Measurements from ENCODE around the gene SUFU.

The SUFU gene

DNA sequence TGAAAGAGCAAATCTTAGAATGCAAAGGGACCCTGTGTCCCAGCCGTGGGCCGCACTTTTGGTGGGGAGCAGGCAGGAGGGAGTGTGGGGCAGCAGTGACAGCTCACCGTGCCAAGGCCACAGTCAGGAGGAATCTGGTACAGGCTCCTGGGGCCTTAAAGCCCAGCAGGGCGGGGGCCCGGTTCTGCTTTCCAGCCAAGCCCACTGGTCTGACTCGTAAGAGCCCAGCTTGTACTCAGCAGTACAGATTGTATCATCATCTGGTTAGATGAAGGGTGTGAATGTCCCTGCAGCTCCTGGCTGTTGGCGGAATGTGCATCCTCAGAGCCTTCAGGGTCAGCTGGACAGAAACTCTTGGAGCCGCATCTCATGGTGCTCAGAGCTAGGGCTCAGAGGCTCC, 110.0 kb downstream of the SUFU start:
- H3K4me3 Mint-ChIP-seq = no peak overlapping the region
- no peaks in the 10 kb centered on the region for H3K9me3 Mint-ChIP-seq
- H3K27me3 Mint-ChIP-seq = no peaks in the 10 kb centered on the region
- peaks cover 13 to 41% of the 10 kb centered on the region in 2 donors for H3K4me1 Mint-ChIP-seq
- H3K36me3 Mint-ChIP-seq = peaks cover 21 to 34% of the 10 kb centered on the region in 2 donors
- DNase-seq = no peak
- H3K27ac Mint-ChIP-seq = no peak overlapping the region
- no peak for ATAC-seq (replicated peaks)

DNA sequence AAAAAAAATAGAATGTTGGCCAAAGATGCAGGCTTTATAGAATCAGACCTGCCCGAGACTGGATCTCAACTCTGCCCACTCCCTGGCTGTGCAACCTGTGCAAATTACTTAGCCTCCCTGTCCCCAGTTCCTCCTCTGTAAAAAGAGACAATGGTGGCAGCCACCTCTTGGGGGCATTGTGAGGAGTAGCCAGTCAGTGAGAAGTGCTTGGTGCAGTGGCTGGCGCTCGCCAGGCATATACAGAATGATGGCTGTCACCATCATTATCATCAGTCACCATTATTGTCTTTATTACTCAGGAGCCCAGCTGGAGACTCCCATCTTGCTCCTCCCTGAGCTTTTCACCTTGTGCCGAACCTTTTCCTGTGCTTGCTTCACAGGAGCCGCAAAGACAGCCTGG, 111.1 kb downstream of the SUFU start:
- H3K27me3 Mint-ChIP-seq = no peaks in the 10 kb centered on the region
- no peak overlapping the region for H3K27ac Mint-ChIP-seq
- H3K36me3 Mint-ChIP-seq = peaks cover 22 to 41% of the 10 kb centered on the region in 2 donors
- ATAC-seq (replicated peaks) = no peak
- H3K9me3 Mint-ChIP-seq = no peaks in the 10 kb centered on the region
- H3K4me3 Mint-ChIP-seq = no peak overlapping the region
- H3K4me1 Mint-ChIP-seq = peaks cover 13 to 36% of the 10 kb centered on the region in 2 donors
- no peak for DNase-seq

DNA sequence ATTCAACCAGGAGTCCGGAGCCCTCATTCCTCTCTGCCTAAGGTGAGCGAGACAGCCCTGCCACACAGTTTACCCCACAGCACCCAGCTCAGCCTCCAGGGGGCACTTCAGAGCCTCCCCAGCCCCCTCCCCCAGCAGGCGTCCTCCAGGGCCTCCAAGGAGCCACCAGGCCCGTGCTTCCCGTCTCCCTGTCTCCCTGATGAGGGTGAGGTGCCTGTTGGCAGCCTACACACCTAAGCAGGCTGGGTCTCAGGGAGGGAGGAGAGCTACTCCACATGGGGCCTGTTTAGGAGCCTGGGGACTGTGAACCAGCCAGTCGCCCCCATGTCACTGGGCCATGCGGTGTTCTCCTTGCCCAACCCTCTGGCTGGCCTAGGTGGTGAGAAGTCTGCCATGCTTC, 111.6 kb downstream of the SUFU start:
- Mint-ChIP-seq H3K4me3 (no peak overlapping the region), H3K36me3 (peaks cover 22 to 43% of the 10 kb centered on the region in 2 donors), H3K9me3 (no peaks in the 10 kb centered on the region), H3K27ac (no peak overlapping the region), H3K27me3 (no peaks in the 10 kb centered on the region), H3K4me1 (peaks cover 13 to 36% of the 10 kb centered on the region in 2 donors)
- no peak for DNase-seq
- ATAC-seq (replicated peaks) = no peak

DNA sequence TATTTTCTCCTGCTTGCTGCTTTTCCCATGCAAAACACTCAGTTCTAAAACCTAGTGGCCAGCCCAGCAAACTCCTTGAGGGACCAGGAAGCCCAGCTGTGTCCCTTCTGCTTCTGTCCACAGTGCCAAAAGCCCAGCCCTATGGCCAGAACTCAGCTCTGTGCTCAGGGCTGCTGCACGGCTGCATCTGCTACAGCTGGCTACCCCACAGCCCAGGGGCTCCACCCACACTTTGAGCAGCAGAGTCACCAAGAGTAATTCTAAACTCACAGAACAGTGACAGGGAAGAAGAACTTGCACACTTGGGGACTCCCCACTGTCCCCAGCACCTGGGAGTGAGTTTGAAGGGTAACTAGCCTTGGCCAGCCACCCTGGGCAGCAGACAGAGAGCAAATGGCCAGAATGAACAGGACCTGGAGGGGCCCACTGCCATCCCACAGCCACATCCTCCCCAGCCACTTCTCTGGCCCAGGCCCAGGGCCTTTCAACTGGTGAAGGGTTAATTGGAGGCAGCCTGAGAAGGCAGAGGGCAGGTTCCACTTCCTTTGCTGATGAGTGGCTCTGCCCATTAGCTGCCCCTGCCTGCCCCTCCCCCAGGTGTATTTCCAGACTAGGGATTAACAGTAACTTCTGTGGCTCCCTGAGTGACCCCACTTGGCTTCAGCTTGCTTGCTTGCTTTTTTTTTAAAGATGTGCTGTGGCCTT, 112.4 kb downstream of the SUFU start:
- no peaks in the 10 kb centered on the region for H3K27me3 Mint-ChIP-seq
- H3K4me3 Mint-ChIP-seq = peak overlapping the region in 1 of 2 donors; percentile 17
- DNase-seq (peak; percentile 21), ATAC-seq (replicated peaks) (peak; percentile 98)
- H3K36me3 Mint-ChIP-seq = peaks cover 20 to 42% of the 10 kb centered on the region in 2 donors
- no peaks in the 10 kb centered on the region for H3K9me3 Mint-ChIP-seq
- H3K4me1 Mint-ChIP-seq = peaks cover 13 to 31% of the 10 kb centered on the region in 2 donors
- peak overlapping the region; percentile 92 for H3K27ac Mint-ChIP-seq

DNA sequence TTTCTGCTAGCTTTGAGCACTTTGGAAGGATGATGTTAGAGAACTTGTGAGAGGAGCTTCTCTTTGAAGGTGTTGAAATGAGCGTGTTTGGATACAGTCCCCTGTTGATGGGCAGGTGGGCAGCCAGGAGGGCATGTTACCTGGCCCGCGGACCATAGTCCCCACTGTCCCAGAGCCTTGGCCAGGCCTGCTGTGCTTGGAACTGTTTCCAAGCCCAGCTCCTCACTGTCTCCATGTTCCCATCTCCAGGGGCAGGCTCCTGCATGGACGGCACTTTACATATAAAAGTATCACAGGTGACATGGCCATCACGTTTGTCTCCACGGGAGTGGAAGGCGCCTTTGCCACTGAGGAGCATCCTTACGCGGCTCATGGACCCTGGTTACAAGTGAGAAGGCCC, 113.3 kb downstream of the SUFU start:
- no peak for ATAC-seq (replicated peaks)
- no peak overlapping the region for H3K4me3 Mint-ChIP-seq

DNA sequence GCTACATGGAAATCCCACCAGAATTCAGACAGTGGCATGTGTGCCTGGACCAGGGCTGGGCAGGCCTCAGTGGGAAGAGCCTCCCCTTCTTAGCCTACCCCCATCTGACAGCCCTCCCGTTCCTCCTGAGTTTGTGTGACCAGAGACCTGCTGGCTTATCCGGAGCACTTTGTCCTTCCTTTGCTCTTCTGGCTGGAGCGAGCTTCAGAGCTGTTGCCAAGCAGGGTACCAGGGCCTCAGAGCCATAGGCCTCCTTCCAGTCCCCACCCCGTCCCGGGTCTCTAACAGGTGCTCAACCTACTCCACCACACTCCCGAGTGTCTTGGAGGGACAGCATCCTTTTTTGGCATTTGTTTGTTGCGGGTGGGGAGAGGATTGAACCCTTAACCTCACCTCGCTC, 114.0 kb downstream of the SUFU start:
- H3K27ac Mint-ChIP-seq = no peak overlapping the region
- peaks cover 21 to 41% of the 10 kb centered on the region in 2 donors for H3K36me3 Mint-ChIP-seq
- H3K9me3 Mint-ChIP-seq = no peaks in the 10 kb centered on the region
- peaks cover 9 to 25% of the 10 kb centered on the region in 2 donors for H3K4me1 Mint-ChIP-seq
- no peak for DNase-seq
- no peaks in the 10 kb centered on the region for H3K27me3 Mint-ChIP-seq
- no peak for ATAC-seq (replicated peaks)
- H3K4me3 Mint-ChIP-seq = no peak overlapping the region

More for the DNA sequence above, 113.3 kb downstream of the SUFU start:
- no peaks in the 10 kb centered on the region for H3K27me3 Mint-ChIP-seq
- H3K4me1 Mint-ChIP-seq = peaks cover 13 to 31% of the 10 kb centered on the region in 2 donors
- H3K36me3 Mint-ChIP-seq = peaks cover 21 to 42% of the 10 kb centered on the region in 2 donors
- no peak for DNase-seq
- no peaks in the 10 kb centered on the region for H3K9me3 Mint-ChIP-seq
- H3K27ac Mint-ChIP-seq = no peak overlapping the region

DNA sequence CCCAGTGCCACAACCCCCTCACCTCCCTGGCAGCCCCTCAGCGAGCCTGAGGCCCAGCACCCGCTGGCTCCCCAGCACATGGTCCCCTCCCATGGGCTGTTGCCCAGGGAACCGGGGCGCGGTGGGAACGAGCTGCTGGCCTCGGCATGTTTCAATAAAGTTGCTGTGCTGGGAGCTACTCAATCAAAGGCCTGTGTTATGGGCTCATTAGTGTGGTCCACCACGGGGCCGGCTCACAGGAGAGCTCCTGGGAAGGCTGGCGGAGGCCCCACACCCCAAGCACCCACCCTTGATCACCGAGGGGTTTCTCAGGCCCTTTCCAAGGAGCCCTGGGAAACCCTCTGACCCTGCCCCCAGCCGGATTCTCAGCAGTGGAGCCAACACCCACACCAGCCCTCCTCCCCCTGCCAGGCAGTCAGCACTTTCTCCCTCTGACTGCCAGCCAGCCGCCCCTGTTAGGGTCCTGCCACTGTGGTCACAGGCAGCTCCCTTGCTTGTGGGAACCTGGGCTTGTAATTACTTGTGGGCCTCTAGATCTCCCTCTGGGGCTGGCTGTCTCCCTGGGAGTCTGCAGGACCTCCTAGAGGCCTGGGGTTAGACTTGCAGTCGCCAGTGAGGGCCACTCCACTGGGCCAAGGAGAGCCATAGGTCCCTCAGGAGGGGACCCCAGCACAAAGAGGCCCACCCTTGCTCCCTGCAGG, 115.7 kb downstream of the SUFU start:
- Mint-ChIP-seq H3K4me1 (peaks cover 6 to 21% of the 10 kb centered on the region in 2 donors), H3K27me3 (no peaks in the 10 kb centered on the region), H3K36me3 (peaks cover 18 to 38% of the 10 kb centered on the region in 2 donors), H3K9me3 (no peaks in the 10 kb centered on the region), H3K4me3 (no peak overlapping the region), H3K27ac (no peak overlapping the region)
- no peak for ATAC-seq (replicated peaks)
- DNase-seq = no peak

DNA sequence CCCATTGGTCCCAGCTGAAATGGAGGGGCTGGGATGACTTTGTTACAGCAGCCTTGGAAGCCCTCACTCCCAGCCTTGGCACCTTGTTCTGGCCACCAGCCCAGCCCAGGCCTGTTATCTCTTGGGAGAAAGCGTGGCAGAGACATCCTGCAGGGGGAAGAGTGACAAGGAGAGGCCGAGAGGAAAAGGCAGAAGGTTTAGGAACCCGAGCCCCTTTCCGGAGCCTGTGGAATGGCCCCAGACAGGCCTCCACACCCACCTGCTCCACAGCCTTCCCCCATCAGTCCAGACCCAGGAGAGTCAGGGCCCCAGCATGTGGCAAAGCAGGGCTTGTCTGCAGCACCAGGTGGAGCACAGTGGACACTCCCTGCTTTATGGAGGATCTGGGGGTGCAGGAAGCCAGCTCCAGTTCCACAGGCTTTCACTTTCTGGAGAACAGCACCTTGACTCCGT, 116.4 kb downstream of the SUFU start:
- Mint-ChIP-seq H3K27me3 (no peaks in the 10 kb centered on the region), H3K4me3 (no peak overlapping the region), H3K4me1 (peaks cover 10 to 26% of the 10 kb centered on the region in 2 donors), H3K9me3 (no peaks in the 10 kb centered on the region), H3K36me3 (peaks cover 18 to 36% of the 10 kb centered on the region in 2 donors), H3K27ac (no peak overlapping the region)
- no peak for ATAC-seq (replicated peaks)
- DNase-seq = no peak

DNA sequence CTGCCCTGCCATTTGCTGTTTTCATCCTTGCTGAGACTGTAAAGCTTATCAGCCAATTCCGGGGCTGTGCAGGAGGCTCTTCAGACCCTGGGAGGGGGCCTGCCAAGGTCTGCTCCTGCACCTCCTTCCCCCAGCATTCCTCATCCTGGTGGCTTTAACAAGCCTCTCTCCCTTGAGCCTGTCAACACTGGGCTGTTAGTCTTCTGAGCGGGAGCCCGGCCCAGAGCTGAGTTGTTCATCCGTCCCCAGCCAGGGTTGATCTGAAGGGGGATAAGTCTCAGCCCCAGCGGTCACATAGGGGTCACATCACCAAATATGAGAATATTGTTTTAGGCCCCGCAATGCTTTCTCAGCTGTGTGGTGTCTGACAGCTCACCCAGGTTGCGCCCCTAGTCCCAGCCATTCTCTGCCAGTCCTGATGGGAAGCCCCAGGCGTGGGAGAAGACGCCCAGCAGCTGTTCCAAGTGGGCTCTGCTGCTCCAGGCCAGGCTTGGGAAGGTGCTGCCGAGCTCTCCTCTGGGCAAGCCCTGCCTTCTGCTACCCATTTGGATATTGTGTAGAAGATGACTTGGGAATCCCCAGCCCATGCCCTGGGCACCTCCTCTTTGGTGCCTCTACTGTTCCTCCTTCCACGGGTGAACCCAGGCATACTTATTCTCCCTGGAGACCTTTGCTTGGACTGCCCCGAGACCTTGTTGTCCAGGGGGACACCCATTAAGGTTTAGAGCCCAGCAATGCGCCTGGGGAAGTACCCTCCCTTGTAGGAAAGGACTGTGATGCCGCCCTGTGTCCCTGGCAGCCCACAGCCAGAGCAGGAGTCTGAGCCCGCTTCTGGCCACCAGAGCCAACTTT, 117.0 kb downstream of the SUFU start:
- H3K4me1 Mint-ChIP-seq = peaks cover 15 to 26% of the 10 kb centered on the region in 2 donors
- H3K27ac Mint-ChIP-seq = no peak overlapping the region
- H3K36me3 Mint-ChIP-seq = peaks cover 18 to 35% of the 10 kb centered on the region in 2 donors
- H3K27me3 Mint-ChIP-seq = no peaks in the 10 kb centered on the region
- no peak overlapping the region for H3K4me3 Mint-ChIP-seq
- H3K9me3 Mint-ChIP-seq = no peaks in the 10 kb centered on the region
- ATAC-seq (replicated peaks) = no peak
- no peak for DNase-seq

DNA sequence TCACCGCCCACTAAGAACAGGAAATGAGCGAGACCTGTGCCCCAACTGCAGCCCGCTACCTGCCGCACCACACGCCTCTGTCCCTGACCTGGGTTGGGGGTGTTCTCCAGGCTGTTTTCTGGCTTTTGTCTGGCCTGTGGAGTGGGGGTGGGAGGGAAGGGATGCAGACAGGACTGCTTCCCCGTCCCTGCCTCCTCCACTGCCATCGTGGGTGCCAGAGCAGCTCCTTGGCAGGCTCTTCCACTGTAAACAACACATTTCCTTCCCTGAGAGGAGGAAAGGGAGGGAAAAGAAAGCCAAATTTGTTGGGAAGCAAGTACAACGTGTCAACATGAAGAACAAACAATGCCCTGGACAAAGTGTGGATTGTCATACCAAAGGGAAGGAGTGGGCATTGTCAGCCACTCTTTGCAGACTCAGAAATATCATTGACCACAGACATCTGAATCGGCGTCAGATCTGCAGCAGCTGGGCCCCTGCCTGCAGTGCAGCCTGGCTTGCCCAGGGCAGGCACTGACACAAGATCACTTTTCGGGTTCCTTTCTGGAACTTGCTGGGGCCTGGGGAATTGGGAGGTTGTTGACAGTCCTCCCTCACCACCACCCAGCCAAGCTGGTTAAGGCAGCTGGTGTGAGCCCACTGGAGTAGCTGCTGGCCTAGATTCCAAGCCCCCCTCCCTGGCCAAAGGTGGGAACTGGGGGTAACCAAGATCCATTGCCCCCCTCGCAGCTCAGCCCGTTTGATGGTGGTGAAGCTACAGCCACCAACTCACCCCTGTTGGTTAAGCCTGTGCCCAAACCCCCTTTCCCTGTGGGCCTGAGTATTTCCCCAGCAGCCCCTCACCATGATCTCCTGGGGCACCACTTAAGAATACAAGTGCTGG, 117.9 kb downstream of the SUFU start:
- H3K9me3 Mint-ChIP-seq = no peaks in the 10 kb centered on the region

DNA sequence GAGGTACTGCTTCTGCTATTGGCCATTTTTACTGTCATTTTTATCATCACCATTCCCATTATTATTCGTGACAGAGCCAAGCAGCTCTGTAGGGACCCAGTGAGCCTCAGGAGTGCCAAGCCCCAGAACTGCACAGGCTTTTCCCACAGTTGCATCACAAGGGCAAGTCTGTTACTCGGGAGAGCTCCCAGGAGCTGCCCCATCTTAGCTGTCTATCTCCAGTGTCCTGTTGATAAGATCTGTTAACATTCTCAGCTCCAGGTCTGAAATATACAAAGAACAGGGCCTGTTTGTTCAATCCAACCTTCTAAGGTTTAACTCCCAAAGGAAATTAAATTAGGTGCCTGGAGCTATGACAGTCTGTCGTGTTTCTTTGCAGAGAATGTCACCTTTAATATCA, 120.3 kb downstream of the SUFU start:
- Mint-ChIP-seq H3K27me3 (no peaks in the 10 kb centered on the region), H3K4me1 (peaks cover 15 to 17% of the 10 kb centered on the region in 2 donors), H3K9me3 (no peaks in the 10 kb centered on the region), H3K36me3 (peaks cover 7 to 18% of the 10 kb centered on the region in 2 donors), H3K27ac (no peak overlapping the region), H3K4me3 (no peak overlapping the region)
- no peak for ATAC-seq (replicated peaks)
- no peak for DNase-seq

More for the DNA sequence above, 117.9 kb downstream of the SUFU start:
- Mint-ChIP-seq H3K27ac (no peak overlapping the region), H3K4me1 (peaks cover 15 to 22% of the 10 kb centered on the region in 2 donors), H3K36me3 (peaks cover 18 to 35% of the 10 kb centered on the region in 2 donors), H3K4me3 (no peak overlapping the region), H3K27me3 (no peaks in the 10 kb centered on the region)
- ATAC-seq (replicated peaks) (no peak), DNase-seq (no peak)

DNA sequence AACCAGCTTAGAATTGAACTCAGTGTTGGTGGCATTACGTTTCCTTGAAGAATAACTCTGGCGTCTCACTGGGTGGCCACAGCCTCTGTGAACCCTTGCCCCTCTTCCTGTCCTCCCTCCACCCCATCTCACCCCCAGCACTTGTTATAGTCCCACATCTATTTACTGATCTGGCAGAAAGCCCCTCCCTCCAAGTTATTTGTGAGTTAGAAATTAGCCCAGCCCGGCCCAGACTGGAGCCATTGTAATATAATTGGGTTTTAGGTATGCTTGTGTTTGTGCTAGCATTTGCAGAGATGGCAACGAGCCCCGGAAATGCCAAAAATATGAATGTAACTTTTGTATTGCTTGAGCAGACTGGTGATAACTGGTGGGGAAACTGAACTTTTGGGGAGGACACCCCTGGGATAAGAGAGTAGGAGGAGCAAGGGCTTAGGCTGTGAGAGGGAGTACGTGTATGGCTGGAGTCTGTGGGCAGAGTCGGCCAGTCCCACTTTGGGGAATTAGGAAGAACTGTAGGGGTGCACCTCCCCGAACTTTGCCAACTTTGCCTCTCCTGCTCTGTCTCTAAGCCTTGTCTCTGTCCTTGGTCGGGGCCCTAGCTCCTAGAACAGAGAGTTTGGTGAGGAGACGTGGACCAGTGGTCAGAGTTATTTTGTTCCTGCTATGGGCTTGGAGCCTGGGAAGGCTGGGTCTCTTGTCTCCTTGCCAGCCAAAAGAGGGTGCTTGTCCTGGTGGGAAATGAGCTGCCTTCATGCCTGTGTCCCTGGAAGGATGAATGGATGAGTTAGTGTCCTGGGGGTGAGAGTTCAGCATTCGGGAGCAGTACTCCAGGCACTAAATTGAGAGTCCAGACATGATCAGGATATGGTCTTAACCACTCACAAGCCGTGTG, 121.2 kb downstream of the SUFU start:
- Mint-ChIP-seq H3K4me1 (peaks cover 15 to 17% of the 10 kb centered on the region in 2 donors), H3K36me3 (peaks cover 4 to 12% of the 10 kb centered on the region in 2 donors), H3K27ac (no peak overlapping the region), H3K4me3 (no peak overlapping the region), H3K27me3 (no peaks in the 10 kb centered on the region), H3K9me3 (no peaks in the 10 kb centered on the region)
- ATAC-seq (replicated peaks) (no peak), DNase-seq (no peak)
